H9 (cell line): Measurements from ENCODE around the gene SSBP3. TPM values are rescaled to one million over a fixed set of nuclear protein-coding genes. Genes with fewer than 3 reads are reported as not detected.

Experiments
- DNase-seq: peaks from one replicate; pipeline ENCODE4 v3.0.0-alpha.2; 2017
- H2AFZ ChIP-seq: one replicate; pipeline ENCODE4 v1.6.1; 2013; ENCODE audit warnings: mild to moderate bottlenecking, low read length, control low read depth, moderate library complexity
- H2AK5ac ChIP-seq: 2 replicates; pipeline ENCODE4 v1.6.1; 2013; ENCODE audit warnings: low read length, control low read depth, mixed read lengths; ENCODE audit not compliant: insufficient read length
- H2BK120ac ChIP-seq: one replicate; pipeline ENCODE4 v1.6.1; 2013; ENCODE audit warnings: low read depth, mild to moderate bottlenecking, low read length, control low read depth, inconsistent platforms; ENCODE audit not compliant: poor library complexity, severe bottlenecking
- H2BK12ac ChIP-seq: 2 replicates; pipeline ENCODE4 v1.6.1; 2013; ENCODE audit warnings: low read length, control low read depth, mixed read lengths, low read depth; ENCODE audit not compliant: insufficient read length
- H2BK15ac ChIP-seq: 2 replicates; pipeline ENCODE4 v1.6.1; 2013; ENCODE audit warnings: low read depth, low read length, control low read depth
- H2BK20ac ChIP-seq: one replicate; pipeline ENCODE4 v1.6.1; 2013; ENCODE audit warnings: low read depth, mild to moderate bottlenecking, low read length, control low read depth, inconsistent platforms; ENCODE audit not compliant: poor library complexity, severe bottlenecking
- H2BK5ac ChIP-seq: 2 replicates; pipeline ENCODE4 v1.6.1; 2013; ENCODE audit warnings: low read length, control low read depth, mixed read lengths; ENCODE audit not compliant: insufficient read length
- H3K14ac ChIP-seq: 2 replicates; pipeline ENCODE4 v1.6.1; 2013; ENCODE audit warnings: low read length, control low read depth; ENCODE audit not compliant: insufficient read depth
- H3K18ac ChIP-seq: 2 replicates; pipeline ENCODE4 v1.6.1; 2013; ENCODE audit warnings: low read depth, mild to moderate bottlenecking, mixed read lengths, low read length, control low read depth; ENCODE audit not compliant: insufficient read length
- H3K23ac ChIP-seq: 2 replicates; pipeline ENCODE4 v1.6.1; 2013; ENCODE audit warnings: low read length, control low read depth, mixed read lengths, low read depth; ENCODE audit not compliant: insufficient read length
- H3K23me2 ChIP-seq: 2 replicates; pipeline ENCODE4 v1.6.1; 2013; ENCODE audit warnings: low read depth, mild to moderate bottlenecking, mixed read lengths, low read length, control low read depth; ENCODE audit not compliant: insufficient read length, poor library complexity, severe bottlenecking
- H3K27ac ChIP-seq: 2 replicates; pipeline ENCODE4 v1.5.1; 2013; ENCODE audit warnings: low read length, control low read depth, mixed read lengths, low read depth; ENCODE audit not compliant: insufficient read length
- H3K27me3 ChIP-seq: 2 replicates; pipeline ENCODE4 v1.6.1; 2013; ENCODE audit warnings: low read length, control low read depth, inconsistent platforms; ENCODE audit not compliant: insufficient read depth
- H3K4ac ChIP-seq: 2 replicates; pipeline ENCODE4 v1.6.1; 2013; ENCODE audit warnings: low read depth, mild to moderate bottlenecking, control low read depth, inconsistent platforms, low read length, moderate library complexity
- H3K4me1 ChIP-seq: 2 replicates; pipeline ENCODE4 v1.6.1; 2013; ENCODE audit warnings: low read length, control low read depth, inconsistent platforms; ENCODE audit not compliant: insufficient read depth
- H3K4me2 ChIP-seq: 2 replicates; pipeline ENCODE4 v1.6.1; 2013; ENCODE audit warnings: low read length, control low read depth, mixed read lengths; ENCODE audit not compliant: insufficient read length, insufficient read depth
- H3K56ac ChIP-seq: 2 replicates; pipeline ENCODE4 v1.6.1; 2013; ENCODE audit warnings: low read depth, mild to moderate bottlenecking, mixed read lengths, low read length, control low read depth; ENCODE audit not compliant: insufficient read length
- H3K79me1 ChIP-seq: 2 replicates; pipeline ENCODE4 v1.6.1; 2013; ENCODE audit warnings: low read depth, mild to moderate bottlenecking, moderate library complexity, low read length, control low read depth, inconsistent platforms; ENCODE audit not compliant: insufficient read depth, poor library complexity, severe bottlenecking
- H3K79me2 ChIP-seq: 2 replicates; pipeline ENCODE4 v1.6.1; 2013; ENCODE audit warnings: low read length, control low read depth, inconsistent platforms; ENCODE audit not compliant: insufficient read depth
- H3K9ac ChIP-seq: 2 replicates; pipeline ENCODE4 v1.6.1; 2013; ENCODE audit warnings: low read length, control low read depth, mixed read lengths; ENCODE audit not compliant: insufficient read length; ENCODE audit errors: extremely low read depth
- H3K9me3 ChIP-seq: one replicate; pipeline ENCODE4 v1.6.1; 2013; ENCODE audit warnings: low read depth, low read length, inconsistent platforms; ENCODE audit not compliant: control insufficient read depth
- H3T11ph ChIP-seq: one replicate; pipeline ENCODE4 v1.6.1; 2013; ENCODE audit warnings: mild to moderate bottlenecking, low read length, control low read depth, inconsistent platforms
- H4K20me1 ChIP-seq: one replicate; pipeline ENCODE4 v1.6.1; 2013; ENCODE audit not compliant: control insufficient read depth, insufficient read length, insufficient read depth
- H4K5ac ChIP-seq: 2 replicates; pipeline ENCODE4 v1.6.1; 2013; ENCODE audit warnings: low read depth, mild to moderate bottlenecking, mixed read lengths, low read length, control low read depth; ENCODE audit not compliant: insufficient read length
- H4K8ac ChIP-seq: replicated peaks from 2 replicates; pipeline ENCODE4 v1.6.1; 2013; ENCODE audit warnings: low read length, control low read depth, mixed read lengths, low read depth; ENCODE audit not compliant: insufficient read length
- H4K91ac ChIP-seq: 2 replicates; pipeline ENCODE4 v1.6.1; 2013; ENCODE audit warnings: low read depth, mild to moderate bottlenecking, moderate library complexity, mixed read lengths, low read length, control low read depth; ENCODE audit not compliant: insufficient read length
- H3K27ac Mint-ChIP-seq, 3 experiments: 2 replicates in 2 of 3; 3 replicates in 1 of 3; pipeline ENCODE4 v1.8.0; 2020 to 2021; ENCODE audit warnings: mixed read lengths in 3 of 3, mild to moderate bottlenecking in 1 of 3, moderate library complexity in 1 of 3
- H3K27me3 Mint-ChIP-seq: 2 replicates; pipeline ENCODE4 v1.8.0; 2021; ENCODE audit warnings: low read depth, mild to moderate bottlenecking, moderate library complexity, mixed read lengths
- H3K36me3 Mint-ChIP-seq, 3 experiments: 2 replicates in 2 of 3; 3 replicates in 1 of 3; pipeline ENCODE4 v1.8.0; 2020 to 2021; ENCODE audit warnings: low read depth in 3 of 3, mixed read lengths in 3 of 3; ENCODE audit not compliant: insufficient read depth in 1 of 3
- H3K4me1 Mint-ChIP-seq, 2 experiments: 2 replicates each; pipeline ENCODE4 v1.8.0; 2020; ENCODE audit warnings: mixed read lengths in 2 of 2
- H3K4me3 Mint-ChIP-seq, 2 experiments: 2 replicates in 1 of 2; 3 replicates in 1 of 2; pipeline ENCODE4 v1.8.0; 2020 to 2021; ENCODE audit warnings: mild to moderate bottlenecking in 2 of 2, mixed read lengths in 2 of 2, moderate library complexity in 1 of 2
- H3K9me3 Mint-ChIP-seq, 2 experiments: 2 replicates in 1 of 2; 3 replicates in 1 of 2; pipeline ENCODE4 v1.8.0; 2020; ENCODE audit warnings: mild to moderate bottlenecking in 2 of 2, mixed read lengths in 2 of 2, moderate library complexity in 1 of 2
- WGBS: extraction: QIAGEN DNeasy Blood & Tissue Kit; methylation state at CpG from one replicate; pipeline ENCODE4 v1.1.7; 2013; ENCODE audit warnings: missing lambda C conversion rate, low lambda C conversion rate, mixed read lengths; ENCODE audit not compliant: insufficient read length; ENCODE audit errors: extremely low coverage; 5-methylcytosine and 5-hydroxymethylcytosine counted together
- total RNA-seq: library from RNA; stranded (reverse); gene quantifications from 2 replicates; pipeline ENCODE4 v1.2.1, GENCODE V29; 2021
- TF ChIP-seq, protein P1 (sequence below): fragments of 200-600 bp; sonication (generic); conservative IDR thresholded peaks from 3 replicates; pipeline ENCODE4 v1.8.0; 2021; ENCODE audit warnings: antibody characterized with exemption, mild to moderate bottlenecking

SSBP3 gene
- total RNA-seq, 1 experiment from 2014 or later = 126 TPM

DNA sequence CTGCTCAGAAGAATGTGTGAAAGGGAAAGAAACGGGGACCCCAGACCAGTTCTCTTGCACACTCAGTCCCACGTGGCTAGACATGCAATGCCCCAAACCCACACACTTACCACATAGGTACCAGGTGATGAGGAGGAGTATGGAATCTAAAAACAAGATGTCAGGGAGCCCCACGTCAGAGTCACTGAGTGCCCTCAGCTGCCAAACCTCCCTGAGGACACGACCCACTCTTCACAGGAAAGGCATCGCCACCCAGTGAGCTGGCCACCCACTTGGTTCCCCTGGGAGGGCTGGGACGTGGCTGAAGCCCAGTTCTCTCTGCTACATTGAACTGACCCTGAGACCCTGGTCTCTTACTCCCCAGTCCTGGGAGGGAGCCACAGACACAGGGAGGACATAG, 164.8 kb downstream of the SSBP3 start:
- no peak overlapping the region for H2AFZ ChIP-seq
- Mint-ChIP-seq H3K4me3 (no peak overlapping the region), H3K9me3 (no peaks in the 10 kb centered on the region), H3K36me3 (peaks cover 40 to 71% (median 59%) of the 10 kb centered on the region in 3 experiments), H3K27me3 (no peaks in the 10 kb centered on the region), H3K4me1 (no peaks in the 10 kb centered on the region), H3K27ac (no peak overlapping the region)
- no peaks in the 10 kb centered on the region for H3K27me3 ChIP-seq
- no peak overlapping the region for H4K91ac ChIP-seq
- no peak overlapping the region for H3K18ac ChIP-seq
- H3K79me2 ChIP-seq = no peaks in the 10 kb centered on the region
- no peak overlapping the region for H2BK15ac ChIP-seq
- no peak overlapping the region for H3K14ac ChIP-seq
- H3K4me2 ChIP-seq = no peak overlapping the region
- no peaks in the 10 kb centered on the region for H3K79me1 ChIP-seq
- no peak overlapping the region for H2BK20ac ChIP-seq
- H3K9ac ChIP-seq = no peak overlapping the region
- no peak overlapping the region for H4K5ac ChIP-seq
- H2BK120ac ChIP-seq = no peak overlapping the region
- no peaks in the 10 kb centered on the region for H3K23me2 ChIP-seq
- H3K23ac ChIP-seq = no peak overlapping the region
- H2BK12ac ChIP-seq = no peak overlapping the region
- no peak overlapping the region for H2AK5ac ChIP-seq
- H3K4me1 ChIP-seq = no peaks in the 10 kb centered on the region
- no peak overlapping the region for H3K27ac ChIP-seq
- H3K4ac ChIP-seq = no peak overlapping the region
- no peak overlapping the region for H3K56ac ChIP-seq
- no peak overlapping the region for H4K8ac ChIP-seq
- no peaks in the 10 kb centered on the region for H4K20me1 ChIP-seq
- no CpG with 5 or more reads among the region's 6 CpGs for WGBS
- H3T11ph ChIP-seq = no peak overlapping the region
- TF ChIP-seq, protein P1, sequence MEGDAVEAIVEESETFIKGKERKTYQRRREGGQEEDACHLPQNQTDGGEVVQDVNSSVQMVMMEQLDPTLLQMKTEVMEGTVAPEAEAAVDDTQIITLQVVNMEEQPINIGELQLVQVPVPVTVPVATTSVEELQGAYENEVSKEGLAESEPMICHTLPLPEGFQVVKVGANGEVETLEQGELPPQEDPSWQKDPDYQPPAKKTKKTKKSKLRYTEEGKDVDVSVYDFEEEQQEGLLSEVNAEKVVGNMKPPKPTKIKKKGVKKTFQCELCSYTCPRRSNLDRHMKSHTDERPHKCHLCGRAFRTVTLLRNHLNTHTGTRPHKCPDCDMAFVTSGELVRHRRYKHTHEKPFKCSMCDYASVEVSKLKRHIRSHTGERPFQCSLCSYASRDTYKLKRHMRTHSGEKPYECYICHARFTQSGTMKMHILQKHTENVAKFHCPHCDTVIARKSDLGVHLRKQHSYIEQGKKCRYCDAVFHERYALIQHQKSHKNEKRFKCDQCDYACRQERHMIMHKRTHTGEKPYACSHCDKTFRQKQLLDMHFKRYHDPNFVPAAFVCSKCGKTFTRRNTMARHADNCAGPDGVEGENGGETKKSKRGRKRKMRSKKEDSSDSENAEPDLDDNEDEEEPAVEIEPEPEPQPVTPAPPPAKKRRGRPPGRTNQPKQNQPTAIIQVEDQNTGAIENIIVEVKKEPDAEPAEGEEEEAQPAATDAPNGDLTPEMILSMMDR = no peak
- no peaks in the 10 kb centered on the region for H3K9me3 ChIP-seq
- no peak overlapping the region for H2BK5ac ChIP-seq
- no peak for DNase-seq
